Neural crest cell (in vitro differentiated cells): ENCODE results near the gene CNN2. TPM values are rescaled to one million over a fixed set of nuclear protein-coding genes. Genes with fewer than 3 reads are reported as not detected.

Experiments used
- DNase-seq: peaks from one replicate; pipeline ENCODE4 v3.0.0; 2021; ENCODE audit warnings: low read depth, mixed read lengths, low spot score
- H3K27ac Mint-ChIP-seq: one replicate; pipeline ENCODE4 v1.8.0; 2021; ENCODE audit warnings: mild to moderate bottlenecking, mixed read lengths; ENCODE audit not compliant: unreplicated experiment
- H3K27me3 Mint-ChIP-seq: 2 replicates; pipeline ENCODE4 v1.8.0; 2021; ENCODE audit warnings: low read depth, mild to moderate bottlenecking, mixed read lengths
- H3K36me3 Mint-ChIP-seq: 2 replicates; pipeline ENCODE4 v1.8.0; 2021; ENCODE audit warnings: low read depth, mild to moderate bottlenecking, mixed read lengths
- H3K4me1 Mint-ChIP-seq: 2 replicates; pipeline ENCODE4 v1.8.0; 2021; ENCODE audit warnings: mixed read lengths
- H3K4me3 Mint-ChIP-seq: one replicate; pipeline ENCODE4 v1.8.0; 2021; ENCODE audit warnings: mild to moderate bottlenecking, mixed read lengths
- H3K9me3 Mint-ChIP-seq: 2 replicates; pipeline ENCODE4 v1.8.0; 2021; ENCODE audit warnings: mixed read lengths
- total RNA-seq: library from RNA; stranded (reverse); gene quantifications from 2 replicates; pipeline ENCODE4 v1.2.1, GENCODE V29; 2021
- TF ChIP-seq, protein P1 (sequence below): fragments of 200-600 bp; sonication (generic); conservative IDR thresholded peaks from 2 replicates; pipeline ENCODE4 v1.5.0; 2021; ENCODE audit warnings: antibody characterized with exemption, mild to moderate bottlenecking

The CNN2 gene
- total RNA-seq, 1 donor from 2014 or later: 140 TPM

DNA sequence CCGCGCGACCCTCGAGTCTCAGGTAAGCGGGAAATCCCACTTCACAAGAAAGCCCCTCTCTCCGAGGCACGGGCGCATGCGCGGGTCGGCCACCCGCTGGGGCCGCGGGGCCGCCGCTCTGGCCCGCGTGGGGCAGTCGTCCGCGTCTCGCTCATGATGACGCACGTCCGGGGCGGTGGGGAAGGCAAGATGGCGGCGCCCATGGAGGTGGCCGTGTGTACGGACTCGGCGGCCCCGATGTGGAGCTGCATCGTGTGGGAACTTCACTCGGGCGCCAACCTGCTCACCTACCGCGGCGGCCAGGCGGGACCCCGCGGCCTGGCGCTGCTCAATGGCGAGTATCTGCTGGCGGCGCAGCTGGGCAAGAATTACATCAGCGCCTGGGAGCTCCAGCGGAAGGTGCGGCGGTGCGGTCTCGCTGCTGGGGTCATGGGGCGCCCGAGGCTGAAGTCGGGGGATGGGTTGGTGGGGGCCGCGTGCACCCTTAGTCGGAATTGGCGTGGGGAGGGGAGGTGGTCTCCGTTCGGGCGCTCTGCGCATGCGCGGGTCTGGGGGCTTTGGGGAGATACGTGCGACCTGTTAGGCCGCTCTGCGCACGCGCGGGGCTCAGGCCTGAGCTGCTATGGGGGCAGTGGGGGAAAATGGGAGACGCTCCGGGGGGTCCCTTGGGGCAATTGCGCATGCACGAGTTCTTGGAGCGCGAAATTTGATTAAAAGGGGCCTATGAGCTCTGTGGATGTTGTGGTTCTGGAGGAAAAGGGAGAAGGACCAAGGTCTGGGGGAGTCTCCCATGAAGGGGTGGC, 42.0 kb upstream of the CNN2 start, which contains the start of gene WDR18:
WDR18 (plus strand) TSS at position 181 of the 803 bp plus-strand sequence; CDS start at position 190, 9 bp downstream.
- TF ChIP-seq, protein P1, sequence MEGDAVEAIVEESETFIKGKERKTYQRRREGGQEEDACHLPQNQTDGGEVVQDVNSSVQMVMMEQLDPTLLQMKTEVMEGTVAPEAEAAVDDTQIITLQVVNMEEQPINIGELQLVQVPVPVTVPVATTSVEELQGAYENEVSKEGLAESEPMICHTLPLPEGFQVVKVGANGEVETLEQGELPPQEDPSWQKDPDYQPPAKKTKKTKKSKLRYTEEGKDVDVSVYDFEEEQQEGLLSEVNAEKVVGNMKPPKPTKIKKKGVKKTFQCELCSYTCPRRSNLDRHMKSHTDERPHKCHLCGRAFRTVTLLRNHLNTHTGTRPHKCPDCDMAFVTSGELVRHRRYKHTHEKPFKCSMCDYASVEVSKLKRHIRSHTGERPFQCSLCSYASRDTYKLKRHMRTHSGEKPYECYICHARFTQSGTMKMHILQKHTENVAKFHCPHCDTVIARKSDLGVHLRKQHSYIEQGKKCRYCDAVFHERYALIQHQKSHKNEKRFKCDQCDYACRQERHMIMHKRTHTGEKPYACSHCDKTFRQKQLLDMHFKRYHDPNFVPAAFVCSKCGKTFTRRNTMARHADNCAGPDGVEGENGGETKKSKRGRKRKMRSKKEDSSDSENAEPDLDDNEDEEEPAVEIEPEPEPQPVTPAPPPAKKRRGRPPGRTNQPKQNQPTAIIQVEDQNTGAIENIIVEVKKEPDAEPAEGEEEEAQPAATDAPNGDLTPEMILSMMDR: no peak

DNA sequence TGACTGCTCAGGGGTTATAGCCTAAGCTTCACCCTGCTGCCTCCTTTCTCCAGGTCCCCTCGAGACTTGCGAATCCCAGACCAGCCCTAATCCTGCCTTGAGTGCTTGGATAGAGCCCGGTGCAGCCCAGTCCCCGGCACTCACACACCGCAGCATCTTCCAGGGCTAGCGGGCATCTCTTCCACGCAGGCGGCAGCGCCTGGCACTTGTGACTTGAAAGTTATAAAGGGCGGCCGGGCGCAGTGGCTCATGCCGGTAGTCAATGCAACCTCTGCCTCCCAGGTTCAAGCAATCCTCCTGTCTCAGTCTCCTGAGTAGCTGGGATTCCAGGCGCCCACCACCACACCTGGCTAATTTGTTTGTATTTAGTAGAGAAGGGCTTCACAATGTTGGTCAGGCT, 40.3 kb upstream of the CNN2 start:
- Mint-ChIP-seq H3K36me3 (no peaks in the 10 kb centered on the region), H3K9me3 (no peaks in the 10 kb centered on the region), H3K4me3 (peak overlapping the region; percentile 98), H3K27me3 (peaks cover 7% of the 10 kb centered on the region), H3K4me1 (peaks cover 14% of the 10 kb centered on the region), H3K27ac (no peak overlapping the region)
- TF ChIP-seq, protein P1: no peak
- no peak for DNase-seq

More for the DNA sequence above, 42.0 kb upstream of the CNN2 start, which contains the start of gene WDR18:
- peaks cover 23% of the 10 kb centered on the region for H3K4me1 Mint-ChIP-seq
- H3K27ac Mint-ChIP-seq: peak within 1 kb of the TSS; percentile 99
- peak; percentile 89 for DNase-seq
- H3K27me3 Mint-ChIP-seq: peaks cover 10% of the 10 kb centered on the region
- no peaks in the 10 kb centered on the region for H3K9me3 Mint-ChIP-seq
- H3K36me3 Mint-ChIP-seq: no peaks in the 10 kb centered on the region
- H3K4me3 Mint-ChIP-seq: peak within 1 kb of the TSS; percentile 98

DNA sequence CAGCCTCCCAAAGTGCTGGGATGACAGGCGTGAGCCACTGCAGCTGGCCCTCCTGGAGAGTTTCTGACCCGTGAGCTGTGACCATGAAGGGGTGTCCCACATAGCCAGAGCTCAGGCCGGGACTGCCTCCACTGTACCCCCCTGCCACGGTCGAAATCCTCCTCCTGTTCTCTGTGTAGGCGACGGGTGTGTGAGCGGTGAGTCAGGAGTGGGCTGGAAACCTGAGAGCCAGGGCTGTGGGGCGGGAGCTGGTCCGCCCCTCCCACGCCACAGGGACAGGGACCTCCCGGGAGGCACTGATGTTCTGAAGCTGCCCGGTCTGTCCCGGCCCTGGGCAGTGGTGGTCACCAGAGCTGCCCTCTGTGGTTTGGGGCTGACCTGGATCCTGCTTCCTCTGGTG, 38.3 kb upstream of the CNN2 start:
- no peak overlapping the region for H3K4me3 Mint-ChIP-seq
- no peak overlapping the region for H3K27ac Mint-ChIP-seq
- peaks cover 2% of the 10 kb centered on the region for H3K36me3 Mint-ChIP-seq
- H3K9me3 Mint-ChIP-seq: no peaks in the 10 kb centered on the region
- TF ChIP-seq, protein P1: no peak
- H3K4me1 Mint-ChIP-seq: peaks cover 14% of the 10 kb centered on the region
- peaks cover 7% of the 10 kb centered on the region for H3K27me3 Mint-ChIP-seq
- DNase-seq: no peak

DNA sequence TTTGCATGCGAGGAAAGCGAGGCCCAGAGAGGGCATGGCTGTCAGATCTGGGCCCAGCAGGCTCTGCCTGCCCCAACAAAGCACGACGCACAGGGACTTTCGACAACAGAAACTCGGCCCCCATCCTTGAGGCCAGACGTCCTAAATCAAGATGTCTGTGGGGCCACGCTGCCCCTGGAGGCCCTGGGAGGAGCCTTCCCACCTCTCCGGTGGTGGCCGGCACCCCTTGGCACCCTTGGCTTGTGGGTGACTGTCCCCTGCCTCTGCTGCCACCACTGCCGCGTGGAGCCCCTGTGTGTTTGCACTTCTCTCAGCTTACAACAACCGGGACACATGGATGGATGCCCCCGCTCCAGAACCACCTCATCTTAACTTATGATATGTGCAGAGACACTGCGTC, 37.9 kb upstream of the CNN2 start:
- H3K36me3 Mint-ChIP-seq: peaks cover 2% of the 10 kb centered on the region
- DNase-seq: no peak
- H3K4me1 Mint-ChIP-seq: peaks cover 14% of the 10 kb centered on the region
- peaks cover 8% of the 10 kb centered on the region for H3K27me3 Mint-ChIP-seq
- no peaks in the 10 kb centered on the region for H3K9me3 Mint-ChIP-seq
- H3K27ac Mint-ChIP-seq: no peak overlapping the region
- TF ChIP-seq, protein P1: no peak
- peak overlapping the region; percentile 15 for H3K4me3 Mint-ChIP-seq

DNA sequence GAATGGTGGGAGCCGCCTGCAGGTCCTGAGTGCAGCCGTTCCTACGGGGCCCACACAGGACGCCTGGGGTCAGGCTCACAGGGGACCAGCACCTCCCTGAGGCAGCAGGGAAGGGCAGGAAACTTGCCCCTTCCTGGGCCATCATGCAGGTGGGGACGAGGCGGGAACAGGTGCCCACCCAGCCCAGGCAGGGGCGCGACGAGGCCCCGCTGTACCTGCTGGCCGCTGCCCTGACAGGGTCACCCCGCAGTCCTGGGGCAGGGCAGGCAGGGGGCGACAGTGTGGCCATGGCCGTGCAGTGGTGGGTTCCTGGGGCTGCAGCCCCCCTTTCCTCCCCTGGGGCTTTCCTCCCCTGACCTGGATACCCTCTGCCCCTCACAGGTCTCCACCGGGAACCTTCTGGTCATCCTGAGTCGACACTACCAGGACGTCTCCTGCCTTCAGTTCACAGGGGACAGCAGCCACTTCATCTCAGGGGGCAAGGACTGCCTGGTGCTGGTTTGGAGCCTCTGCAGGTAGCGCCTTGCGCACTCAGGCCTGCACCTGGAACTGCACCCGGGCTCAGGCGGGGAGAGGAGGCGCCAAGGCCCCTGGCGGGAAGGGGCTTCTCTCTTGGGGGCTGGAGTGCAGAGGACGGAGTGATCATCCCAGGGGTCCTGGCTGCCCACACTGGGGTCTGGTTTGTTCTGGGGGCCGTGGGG, 36.9 kb upstream of the CNN2 start:
- no peaks in the 10 kb centered on the region for H3K9me3 Mint-ChIP-seq

More for the DNA sequence above, 36.9 kb upstream of the CNN2 start:
- DNase-seq: no peak
- no peak overlapping the region for H3K27ac Mint-ChIP-seq
- H3K36me3 Mint-ChIP-seq: peaks cover 2% of the 10 kb centered on the region
- no peak overlapping the region for H3K4me3 Mint-ChIP-seq
- peaks cover 7% of the 10 kb centered on the region for H3K27me3 Mint-ChIP-seq
- TF ChIP-seq, protein P1: peak; percentile 33
- peaks cover 11% of the 10 kb centered on the region for H3K4me1 Mint-ChIP-seq
